HepG2 (cell line): Measurements from ENCODE around the gene SIVA1. TPM values are rescaled to one million over a fixed set of nuclear protein-coding genes. Genes with fewer than 3 reads are reported as not detected.
A peak's percentile ranks its signal among the peaks of the same experiment; 100 is the strongest.

Source experiments
- ATF7-NPFF ChIP-seq: sonication (generic); formaldehyde crosslinking; IDR thresholded peaks from 2 replicates; pipeline ENCODE4 v1.8.1; 2023; ENCODE audit warnings: mild to moderate bottlenecking, low read depth, missing genetic modification reagents, moderate library complexity
- ATRX ChIP-seq: sonication (generic); formaldehyde crosslinking; IDR thresholded peaks from 2 replicates; pipeline ENCODE4 v1.4.0; 2020; ENCODE audit warnings: missing genetic modification reagents, borderline replicate concordance
- FOXP1 ChIP-seq, 2 experiments: fragments of 450-650 bp in 1 of 2; IDR thresholded peaks; 2 replicates each; pipeline ENCODE4 v1.6.1; 2017 to 2018; ENCODE audit warnings: antibody characterized with exemption in 1 of 2
- HDAC1 ChIP-seq: sonication (generic); formaldehyde crosslinking; IDR thresholded peaks from 2 replicates; pipeline ENCODE4 v1.5.1; 2020; ENCODE audit warnings: mild to moderate bottlenecking, missing genetic modification reagents
- KMT2B ChIP-seq: IDR thresholded peaks from 2 replicates; pipeline ENCODE4 v1.6.1; 2016; ENCODE audit warnings: missing genetic modification reagents, missing compliant biosample characterization
- MTA1 ChIP-seq: sonication (generic); formaldehyde crosslinking; IDR thresholded peaks from 2 replicates; pipeline ENCODE4 v1.4.0; 2020; ENCODE audit warnings: missing genetic modification reagents, mild to moderate bottlenecking, borderline replicate concordance
- RAD21 ChIP-seq: fragments of 450-650 bp; formaldehyde crosslinking; IDR thresholded peaks from 2 replicates; pipeline ENCODE4 v1.5.0; 2020; ENCODE audit warnings: mild to moderate bottlenecking
- RCOR2 ChIP-seq: IDR thresholded peaks from 2 replicates; pipeline ENCODE4 v1.6.1; 2016; ENCODE audit warnings: missing biosample characterization, missing genetic modification reagents
- TCF7L2 ChIP-seq: IDR thresholded peaks from 2 replicates; pipeline ENCODE4 v1.6.1; 2011; ENCODE audit warnings: mild to moderate bottlenecking, low read depth, low read length, moderate library complexity
- ZNF160 ChIP-seq: sonication (generic); formaldehyde crosslinking; IDR thresholded peaks from 2 replicates; pipeline ENCODE4 v1.8.0; 2022; ENCODE audit warnings: mild to moderate bottlenecking, inconsistent platforms, missing genetic modification reagents
- ZNF251 ChIP-seq: sonication (generic); formaldehyde crosslinking; IDR thresholded peaks from 2 replicates; pipeline ENCODE4 v1.9.0; 2021; ENCODE audit warnings: mild to moderate bottlenecking, missing genetic modification reagents
- ZNF274 ChIP-seq: sonication (generic); formaldehyde crosslinking; IDR thresholded peaks from 2 replicates; pipeline ENCODE4 v1.5.1; 2020; ENCODE audit warnings: mild to moderate bottlenecking, missing genetic modification reagents
- ZNF552 ChIP-seq: sonication (generic); formaldehyde crosslinking; IDR thresholded peaks from 2 replicates; pipeline ENCODE4 v1.9.0; 2022; ENCODE audit warnings: missing genetic modification reagents, mild to moderate bottlenecking, borderline replicate concordance
- ZNF605 ChIP-seq: sonication (generic); formaldehyde crosslinking; IDR thresholded peaks from 2 replicates; pipeline ENCODE4 v1.8.0; 2022; ENCODE audit warnings: mild to moderate bottlenecking, missing genetic modification reagents
- ZNF672 ChIP-seq: sonication (generic); formaldehyde crosslinking; IDR thresholded peaks from 2 replicates; pipeline ENCODE4 v1.8.1; 2022; ENCODE audit warnings: missing genetic modification reagents
- polyA plus RNA-seq, 8 experiments: library from polyadenylated mRNA; depleted of rRNA in 3 of 8; stranded (reverse) in 7 of 8; unstranded in 1 of 8; fragments of >200 nt; fragmentation: Illumina TruSeq in 4 of 8; extraction: Trizol in 4 of 8; gene quantifications; 2 replicates each; pipeline versions ENCODE4 v1.2.1 to v1.2.3, GENCODE V29; 2011 to 2016; ENCODE audit warnings: low read depth in 4 of 8, missing spikeins in 1 of 8, mixed read lengths in 1 of 8; ENCODE audit not compliant: insufficient read depth in 1 of 8
- total RNA-seq, 5 experiments: library from RNA; depleted of rRNA; stranded (reverse); fragments of >200 nt; fragmentation: Illumina TruSeq; extraction: Trizol; gene quantifications; 2 replicates each; pipeline ENCODE4 v1.2.3, GENCODE V29; 2016; ENCODE audit warnings: low read depth in 1 of 5
- TF ChIP-seq, protein P1 (sequence below): IDR thresholded peaks from 2 replicates; pipeline ENCODE4 v1.6.1; 2016; ENCODE audit warnings: missing compliant biosample characterization, missing genetic modification reagents, borderline replicate concordance
- TF ChIP-seq, protein P2 (sequence below): fragments of 450-650 bp; IDR thresholded peaks from 2 replicates; pipeline ENCODE4 v1.6.1; 2017
- TF ChIP-seq, protein P3 (sequence below): fragments of 450-650 bp; IDR thresholded peaks from 2 replicates; pipeline ENCODE4 v1.6.1; 2017; ENCODE audit warnings: mild to moderate bottlenecking
- TF ChIP-seq, protein P4 (sequence below): sonication (generic); formaldehyde crosslinking; IDR thresholded peaks from 2 replicates; pipeline ENCODE4 v1.5.1; 2020; ENCODE audit warnings: mild to moderate bottlenecking, missing genetic modification reagents, borderline replicate concordance
- TF ChIP-seq, protein P5 (sequence below): sonication (generic); formaldehyde crosslinking; conservative IDR thresholded peaks from 2 replicates; pipeline ENCODE4 v1.4.0; 2020; ENCODE audit warnings: missing genetic modification reagents

Gene SIVA1
- total and polyA plus RNA-seq, 2 of the 13 experiments (the other 11 are each of a cell fraction or from before 2014, with no cell fraction given) = 123 to 186 TPM

DNA sequence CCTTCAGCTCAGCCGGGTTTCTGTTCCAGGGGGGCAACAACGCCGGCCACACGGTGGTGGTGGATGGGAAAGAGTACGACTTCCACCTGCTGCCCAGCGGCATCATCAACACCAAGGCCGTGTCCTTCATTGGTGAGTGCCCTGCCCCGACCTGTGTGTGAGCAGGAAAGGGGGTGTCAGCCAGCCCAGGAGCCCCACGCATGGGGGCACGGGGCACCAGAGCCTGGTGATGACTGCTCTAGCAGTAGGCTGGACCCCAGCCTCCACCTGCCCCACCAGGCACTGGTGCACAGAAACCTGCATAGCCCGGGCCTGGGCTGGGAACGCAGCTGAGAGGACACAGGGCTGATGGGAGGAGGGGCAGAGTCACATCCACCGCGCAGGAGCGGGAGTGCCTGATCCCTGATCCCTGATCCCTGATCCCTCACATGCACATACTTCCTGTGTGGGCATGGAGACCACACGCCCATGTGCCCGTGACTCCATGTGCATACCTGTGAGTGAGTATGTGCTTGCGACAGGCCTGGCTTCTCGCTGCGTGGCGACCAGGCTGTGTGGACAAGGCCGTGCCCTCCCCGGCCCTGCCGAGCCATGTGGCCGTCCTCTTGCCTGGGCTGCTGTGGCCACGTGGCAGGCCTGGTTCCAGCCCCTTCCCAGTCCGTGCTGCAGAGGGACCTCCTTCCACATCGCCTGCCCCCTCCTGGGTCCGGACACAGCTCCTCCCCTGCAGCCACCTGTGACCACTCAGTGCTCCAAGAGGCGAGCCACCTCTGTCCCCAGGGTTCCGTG is 17.8 kb upstream of the SIVA1 start (continued):
- TF ChIP-seq KMT2B = peak; percentile 49; the same call in 1 of the 2 replicates
- TF ChIP-seq ZNF672 (CRISPR knock-in tag) = no peak
- TF ChIP-seq ATRX (CRISPR knock-in tag) = no peak
- TF ChIP-seq, protein P1, sequence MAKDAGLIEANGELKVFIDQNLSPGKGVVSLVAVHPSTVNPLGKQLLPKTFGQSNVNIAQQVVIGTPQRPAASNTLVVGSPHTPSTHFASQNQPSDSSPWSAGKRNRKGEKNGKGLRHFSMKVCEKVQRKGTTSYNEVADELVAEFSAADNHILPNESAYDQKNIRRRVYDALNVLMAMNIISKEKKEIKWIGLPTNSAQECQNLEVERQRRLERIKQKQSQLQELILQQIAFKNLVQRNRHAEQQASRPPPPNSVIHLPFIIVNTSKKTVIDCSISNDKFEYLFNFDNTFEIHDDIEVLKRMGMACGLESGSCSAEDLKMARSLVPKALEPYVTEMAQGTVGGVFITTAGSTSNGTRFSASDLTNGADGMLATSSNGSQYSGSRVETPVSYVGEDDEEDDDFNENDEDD (CRISPR knock-in tag) = peak; percentile 79
- TF ChIP-seq, protein P2, sequence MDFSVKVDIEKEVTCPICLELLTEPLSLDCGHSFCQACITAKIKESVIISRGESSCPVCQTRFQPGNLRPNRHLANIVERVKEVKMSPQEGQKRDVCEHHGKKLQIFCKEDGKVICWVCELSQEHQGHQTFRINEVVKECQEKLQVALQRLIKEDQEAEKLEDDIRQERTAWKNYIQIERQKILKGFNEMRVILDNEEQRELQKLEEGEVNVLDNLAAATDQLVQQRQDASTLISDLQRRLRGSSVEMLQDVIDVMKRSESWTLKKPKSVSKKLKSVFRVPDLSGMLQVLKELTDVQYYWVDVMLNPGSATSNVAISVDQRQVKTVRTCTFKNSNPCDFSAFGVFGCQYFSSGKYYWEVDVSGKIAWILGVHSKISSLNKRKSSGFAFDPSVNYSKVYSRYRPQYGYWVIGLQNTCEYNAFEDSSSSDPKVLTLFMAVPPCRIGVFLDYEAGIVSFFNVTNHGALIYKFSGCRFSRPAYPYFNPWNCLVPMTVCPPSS = no peak
- TF ChIP-seq ZNF251 (CRISPR knock-in tag) = 0 out of 2 replicates have a peak, but pooled peaks have one; percentile 91
- 0 out of 2 replicates have a peak, but pooled peaks have one; percentile 59 for TF ChIP-seq ZNF160 (CRISPR knock-in tag)
- TF ChIP-seq TCF7L2 = no peak
- TF ChIP-seq, protein P3, sequence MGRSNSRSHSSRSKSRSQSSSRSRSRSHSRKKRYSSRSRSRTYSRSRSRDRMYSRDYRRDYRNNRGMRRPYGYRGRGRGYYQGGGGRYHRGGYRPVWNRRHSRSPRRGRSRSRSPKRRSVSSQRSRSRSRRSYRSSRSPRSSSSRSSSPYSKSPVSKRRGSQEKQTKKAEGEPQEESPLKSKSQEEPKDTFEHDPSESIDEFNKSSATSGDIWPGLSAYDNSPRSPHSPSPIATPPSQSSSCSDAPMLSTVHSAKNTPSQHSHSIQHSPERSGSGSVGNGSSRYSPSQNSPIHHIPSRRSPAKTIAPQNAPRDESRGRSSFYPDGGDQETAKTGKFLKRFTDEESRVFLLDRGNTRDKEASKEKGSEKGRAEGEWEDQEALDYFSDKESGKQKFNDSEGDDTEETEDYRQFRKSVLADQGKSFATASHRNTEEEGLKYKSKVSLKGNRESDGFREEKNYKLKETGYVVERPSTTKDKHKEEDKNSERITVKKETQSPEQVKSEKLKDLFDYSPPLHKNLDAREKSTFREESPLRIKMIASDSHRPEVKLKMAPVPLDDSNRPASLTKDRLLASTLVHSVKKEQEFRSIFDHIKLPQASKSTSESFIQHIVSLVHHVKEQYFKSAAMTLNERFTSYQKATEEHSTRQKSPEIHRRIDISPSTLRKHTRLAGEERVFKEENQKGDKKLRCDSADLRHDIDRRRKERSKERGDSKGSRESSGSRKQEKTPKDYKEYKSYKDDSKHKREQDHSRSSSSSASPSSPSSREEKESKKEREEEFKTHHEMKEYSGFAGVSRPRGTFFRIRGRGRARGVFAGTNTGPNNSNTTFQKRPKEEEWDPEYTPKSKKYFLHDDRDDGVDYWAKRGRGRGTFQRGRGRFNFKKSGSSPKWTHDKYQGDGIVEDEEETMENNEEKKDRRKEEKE = no peak
- peak; percentile 79; the same call in 1 of the 2 replicates for TF ChIP-seq ZNF552
- TF ChIP-seq, protein P4, sequence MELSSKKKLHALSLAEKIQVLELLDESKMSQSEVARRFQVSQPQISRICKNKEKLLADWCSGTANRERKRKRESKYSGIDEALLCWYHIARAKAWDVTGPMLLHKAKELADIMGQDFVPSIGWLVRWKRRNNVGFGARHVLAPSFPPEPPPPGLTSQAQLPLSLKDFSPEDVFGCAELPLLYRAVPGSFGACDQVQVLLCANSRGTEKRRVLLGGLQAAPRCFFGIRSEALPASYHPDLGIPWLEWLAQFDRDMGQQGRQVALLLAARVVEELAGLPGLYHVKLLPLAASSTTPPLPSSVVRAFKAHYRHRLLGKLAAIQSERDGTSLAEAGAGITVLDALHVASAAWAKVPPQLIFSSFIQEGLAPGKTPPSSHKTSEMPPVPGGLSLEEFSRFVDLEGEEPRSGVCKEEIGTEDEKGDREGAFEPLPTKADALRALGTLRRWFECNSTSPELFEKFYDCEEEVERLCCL (CRISPR knock-in tag) = no peak; the same call in 1 of the 2 replicates
- TF ChIP-seq FOXP1 (IDR thresholded peaks at IDR 0.05) = no peak
- TF ChIP-seq FOXP1 (CRISPR knock-in tag; IDR thresholded peaks at IDR 0.05) = 0 out of 2 replicates have a peak, but pooled peaks have one; percentile 19
- TF ChIP-seq ZNF274 (CRISPR knock-in tag) = no peak
- peak; percentile 48; the same call in 1 of the 2 replicates for TF ChIP-seq ZNF605
- TF ChIP-seq ATF7-NPFF (CRISPR knock-in tag) = peak; percentile 88; the same call in 1 of the 2 replicates
- TF ChIP-seq RAD21 = peak; percentile 37
- peak; percentile 86; the same call in 1 of the 2 replicates for TF ChIP-seq MTA1 (CRISPR knock-in tag)
- TF ChIP-seq, protein P5, sequence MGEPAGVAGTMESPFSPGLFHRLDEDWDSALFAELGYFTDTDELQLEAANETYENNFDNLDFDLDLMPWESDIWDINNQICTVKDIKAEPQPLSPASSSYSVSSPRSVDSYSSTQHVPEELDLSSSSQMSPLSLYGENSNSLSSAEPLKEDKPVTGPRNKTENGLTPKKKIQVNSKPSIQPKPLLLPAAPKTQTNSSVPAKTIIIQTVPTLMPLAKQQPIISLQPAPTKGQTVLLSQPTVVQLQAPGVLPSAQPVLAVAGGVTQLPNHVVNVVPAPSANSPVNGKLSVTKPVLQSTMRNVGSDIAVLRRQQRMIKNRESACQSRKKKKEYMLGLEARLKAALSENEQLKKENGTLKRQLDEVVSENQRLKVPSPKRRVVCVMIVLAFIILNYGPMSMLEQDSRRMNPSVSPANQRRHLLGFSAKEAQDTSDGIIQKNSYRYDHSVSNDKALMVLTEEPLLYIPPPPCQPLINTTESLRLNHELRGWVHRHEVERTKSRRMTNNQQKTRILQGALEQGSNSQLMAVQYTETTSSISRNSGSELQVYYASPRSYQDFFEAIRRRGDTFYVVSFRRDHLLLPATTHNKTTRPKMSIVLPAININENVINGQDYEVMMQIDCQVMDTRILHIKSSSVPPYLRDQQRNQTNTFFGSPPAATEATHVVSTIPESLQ (CRISPR knock-in tag) = no peak
- peak; percentile 80 for TF ChIP-seq HDAC1
- TF ChIP-seq RCOR2 (CRISPR knock-in tag) = peak; percentile 42; the same call in 1 of the 2 replicates
